Measurements from ENCODE around the gene PRRG2.

GRCh38 chr19:49559928-49560327, 21.2 kb upstream of the PRRG2 start:
- no peak for TF ChIP-seq CTCF (IDR thresholded peaks at IDR 0.05; ENCODE audit: low read depth, low read length, poor library complexity, severe bottlenecking)
- TF ChIP-seq EZH2phosphoT487 (IDR thresholded peaks at IDR 0.05; ENCODE audit: borderline replicate concordance, low read length) = no peak

Measured in DOHH2 (cell line).